DMS79 treated with DMSO at 0.1 percent for 48 hours (cell line): Measurements from ENCODE around the gene PI4KA.

Source experiments
- DNase-seq: peaks from one replicate; lab custom pipeline; 2025; lab: John Stamatoyannopoulos, UW

PI4KA gene

GRCh38 chr22:20881869-20882815 lies 23.5 kb upstream of the PI4KA start:
- DNase-seq: no peak

GRCh38 chr22:20881231-20881630 lies 22.6 kb upstream of the PI4KA start:
- DNase-seq: no peak

- DNase-seq: no peak
Observed at GRCh38 chr22:20877715-20878114, 19.1 kb upstream of the PI4KA start.

- DNase-seq: no peak
Observed at GRCh38 chr22:20875296-20875695, 16.7 kb upstream of the PI4KA start.

- DNase-seq: no peak
Observed at GRCh38 chr22:20873214-20873613, 14.6 kb upstream of the PI4KA start.

GRCh38 chr22:20869234-20869633 lies 10.6 kb upstream of the PI4KA start:
- DNase-seq: no peak

- DNase-seq: no peak
Observed at GRCh38 chr22:20868025-20868962, 9.7 kb upstream of the PI4KA start.

- DNase-seq: no peak
Observed at GRCh38 chr22:20867179-20868024, 8.8 kb upstream of the PI4KA start.

GRCh38 chr22:20866736-20867135 lies 8.1 kb upstream of the PI4KA start:
- DNase-seq: no peak

- DNase-seq: no peak
Observed at GRCh38 chr22:20865875-20866445, 7.3 kb upstream of the PI4KA start.

GRCh38 chr22:20865331-20865730 lies 6.7 kb upstream of the PI4KA start:
- no peak for DNase-seq

- no peak for DNase-seq
Observed at GRCh38 chr22:20864186-20864908, 5.7 kb upstream of the PI4KA start.

- DNase-seq: no peak
Observed at GRCh38 chr22:20863366-20863765, 4.8 kb upstream of the PI4KA start.

GRCh38 chr22:20862540-20862939 lies 3.9 kb upstream of the PI4KA start:
- DNase-seq: no peak

- DNase-seq: no peak
Observed at GRCh38 chr22:20859615-20860014, 1.0 kb upstream of the PI4KA start.

- DNase-seq: peak; percentile 46
Observed at GRCh38 chr22:20857838-20858614, 585 bp downstream of the PI4KA start.

- DNase-seq: no peak
Observed at GRCh38 chr22:20857247-20857643, 1.4 kb downstream of the PI4KA start.

- no peak for DNase-seq
Observed at GRCh38 chr22:20853236-20853660, 5.4 kb downstream of the PI4KA start.

- DNase-seq: no peak
Observed at GRCh38 chr22:20852503-20852902, 6.1 kb downstream of the PI4KA start.

- DNase-seq: no peak
Observed at GRCh38 chr22:20852076-20852475, 6.5 kb downstream of the PI4KA start.
